SIG-M5 (cell line): ENCODE data around the gene CGNL1.

Experiments used
- DNase-seq: peaks from one replicate; lab custom pipeline; 2025; lab: John Stamatoyannopoulos, UW

The CGNL1 gene

DNA sequence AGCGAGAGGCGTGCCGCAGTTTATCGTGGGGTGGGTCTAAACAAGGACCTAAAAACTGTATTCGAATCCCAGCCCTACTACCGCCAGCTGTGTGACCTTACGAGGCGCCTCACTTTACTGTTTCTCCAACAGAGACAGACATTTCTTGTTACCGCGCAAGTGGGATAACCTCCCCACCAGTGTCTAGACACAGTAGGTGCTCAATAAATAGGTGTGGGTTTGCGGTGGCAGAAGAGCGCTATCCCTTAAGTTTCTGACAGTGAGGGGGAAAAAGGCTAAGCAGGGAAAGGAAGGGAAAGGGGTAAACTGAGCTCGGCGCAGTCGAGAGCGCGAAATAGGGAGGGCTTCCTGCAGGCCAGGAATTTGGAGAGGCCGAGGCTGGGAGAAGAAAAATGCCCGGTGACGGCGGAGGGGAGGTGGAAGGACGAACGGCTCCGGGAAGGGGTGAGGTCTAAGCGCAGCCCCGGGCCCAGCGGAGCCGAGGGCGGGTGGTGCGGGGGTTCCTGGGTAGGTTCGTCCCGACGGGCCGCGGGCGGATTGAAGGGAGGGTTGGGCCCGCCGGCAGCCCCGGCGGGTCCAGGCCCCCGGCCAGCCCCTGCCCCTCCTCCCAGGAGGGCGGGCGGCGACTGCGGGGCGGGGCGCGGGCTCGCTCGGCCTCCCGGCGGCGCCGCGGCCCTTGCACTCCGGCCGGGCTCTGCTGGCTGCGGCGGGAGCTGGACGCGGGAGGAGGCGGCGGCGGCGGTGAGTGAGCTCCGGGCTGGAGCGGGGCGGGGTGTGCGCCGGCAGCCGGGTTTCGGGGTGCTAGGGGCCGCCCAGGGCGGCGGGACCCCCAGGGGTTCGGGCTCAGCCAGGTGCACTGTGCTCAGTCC is at the start of gene CGNL1:
TSS of gene CGNL1 (plus strand) at position 679 of the 869 bp plus-strand sequence. CDS start 61,495 bp downstream, outside the sequence.
- DNase-seq: no peak

GRCh38 chr15:57327985-57328471 is 48.3 kb upstream of the CGNL1 start:
- no peak for DNase-seq

DNA sequence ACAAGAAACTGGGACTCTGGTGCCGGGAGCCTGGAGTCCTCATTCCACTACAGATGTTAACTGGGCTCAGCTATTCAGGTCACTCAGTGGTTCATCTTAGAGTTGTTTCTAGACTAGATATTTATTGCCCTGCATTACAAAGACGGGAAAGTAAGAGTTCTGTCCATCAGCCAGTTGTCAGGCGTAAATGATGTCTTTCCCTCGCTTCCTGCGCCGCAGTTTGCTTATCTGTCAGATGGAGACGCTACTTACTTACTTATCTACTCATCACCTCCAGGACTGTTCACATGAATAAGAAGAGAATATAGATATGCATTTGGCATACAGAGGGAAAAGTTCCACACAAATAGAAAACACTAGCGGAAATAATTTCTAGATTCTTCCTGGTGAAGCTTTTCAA is 47.8 kb upstream of the CGNL1 start:
- no peak for DNase-seq

- no peak for DNase-seq
Observed at GRCh38 chr15:57328897-57329296, 47.4 kb upstream of the CGNL1 start.

DNA sequence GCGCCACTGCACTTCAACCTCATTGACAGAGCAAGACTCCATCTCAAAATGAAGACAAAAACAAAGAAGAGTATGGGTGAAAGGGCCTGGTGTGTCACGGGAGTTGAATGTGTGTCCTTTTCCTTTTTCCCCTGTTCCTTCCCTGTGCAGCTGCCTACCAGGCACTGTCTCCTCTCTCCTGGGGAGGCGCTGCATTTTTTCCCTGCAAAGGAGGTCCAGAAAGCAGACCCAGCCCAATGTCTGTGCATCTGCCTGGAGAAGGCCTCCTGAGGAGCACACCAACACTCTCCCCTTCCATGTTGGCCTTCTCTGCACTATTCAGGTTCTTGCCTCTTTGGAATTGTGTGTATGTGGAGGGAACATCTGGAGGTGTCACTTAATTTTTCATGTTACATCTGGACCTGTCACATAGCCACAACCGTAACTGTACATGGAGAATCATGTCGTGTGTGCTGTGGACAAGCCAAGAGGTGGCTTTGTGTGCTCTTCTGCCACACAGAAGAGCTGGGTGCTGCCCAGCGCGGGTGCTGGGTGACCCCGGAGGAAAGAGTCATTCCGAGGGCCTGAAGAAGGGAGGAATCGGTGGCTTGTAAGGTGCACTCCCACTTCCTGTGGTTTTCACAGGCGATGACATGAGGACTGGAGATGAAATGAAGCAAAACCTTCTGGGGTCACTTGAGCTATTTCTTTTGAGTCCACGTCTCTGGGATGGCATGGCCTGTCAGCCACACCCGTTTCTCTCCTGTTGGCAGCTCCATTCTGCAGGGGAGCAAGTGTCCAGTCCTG is 46.5 kb upstream of the CGNL1 start:
- no peak for DNase-seq

- no peak for DNase-seq
Observed at GRCh38 chr15:57330619-57331340, 45.5 kb upstream of the CGNL1 start.

DNA sequence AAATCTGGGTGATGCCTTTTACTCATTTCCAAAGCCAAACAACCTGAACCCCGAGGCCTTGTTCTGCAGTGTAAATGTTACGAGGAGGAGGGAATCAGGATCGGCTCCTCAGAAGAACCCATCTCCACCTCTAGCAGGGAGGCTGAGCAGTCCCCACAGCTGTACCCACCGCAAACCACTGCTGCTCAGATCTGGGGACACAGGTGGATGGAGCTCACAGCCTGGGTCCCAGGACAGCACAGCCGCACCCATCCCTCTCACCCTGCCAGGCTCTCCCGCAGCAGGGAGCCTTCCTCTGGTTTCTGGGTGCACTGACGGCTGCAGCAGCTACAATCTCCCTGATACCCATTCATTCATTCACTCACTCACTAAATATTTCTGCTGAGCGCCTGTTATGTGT is 44.0 kb upstream of the CGNL1 start:
- DNase-seq: no peak

GRCh38 chr15:57333487-57333886 is 42.8 kb upstream of the CGNL1 start:
- no peak for DNase-seq

GRCh38 chr15:57334257-57334656 is 42.0 kb upstream of the CGNL1 start:
- DNase-seq: no peak

DNA sequence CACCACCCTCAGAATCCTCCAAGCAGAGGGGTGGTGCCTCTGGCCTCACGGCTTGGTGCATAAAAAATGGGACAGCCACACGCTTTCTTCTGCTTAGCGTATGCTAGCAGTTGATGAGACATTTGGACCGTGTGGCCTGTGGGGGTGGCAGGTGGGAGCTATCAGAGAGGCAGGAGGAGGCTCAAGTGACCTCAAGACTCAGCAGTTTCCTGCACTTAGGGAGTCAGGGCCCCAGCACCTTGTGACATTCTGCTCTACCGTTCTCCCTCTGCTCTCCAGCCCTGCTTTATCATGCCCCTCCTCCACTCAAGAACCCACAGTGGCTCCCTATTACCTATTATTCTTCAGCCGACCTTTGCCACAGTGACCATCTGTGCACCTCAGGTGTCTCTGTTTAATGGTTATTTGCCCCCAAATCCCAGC is 41.0 kb upstream of the CGNL1 start:
- no peak for DNase-seq

DNA sequence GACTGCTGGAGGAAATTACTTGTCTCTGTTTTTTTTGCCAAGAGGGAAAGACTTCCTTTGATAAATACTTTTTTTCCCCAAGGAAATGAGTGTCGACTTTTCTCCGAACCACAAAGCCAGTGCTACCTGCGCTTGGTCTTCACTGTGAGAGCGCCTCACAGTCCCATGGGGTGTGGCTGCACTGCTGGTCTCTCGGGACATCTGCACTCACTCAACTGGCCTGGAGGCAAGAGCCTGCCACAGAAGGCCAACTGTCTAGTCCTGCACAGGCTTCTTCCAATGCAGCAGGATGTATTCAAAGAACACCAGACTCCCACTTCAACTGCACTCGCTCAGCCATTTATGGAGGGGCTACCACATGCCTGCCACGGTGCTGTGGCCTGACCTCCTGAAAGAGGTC is 40.6 kb upstream of the CGNL1 start:
- no peak for DNase-seq

GRCh38 chr15:57337868-57338411 is 38.4 kb upstream of the CGNL1 start:
- DNase-seq: no peak

- DNase-seq: no peak
Observed at GRCh38 chr15:57339321-57339720, 37.0 kb upstream of the CGNL1 start.

- DNase-seq: no peak
Observed at GRCh38 chr15:57340682-57341259, 35.5 kb upstream of the CGNL1 start.

DNA sequence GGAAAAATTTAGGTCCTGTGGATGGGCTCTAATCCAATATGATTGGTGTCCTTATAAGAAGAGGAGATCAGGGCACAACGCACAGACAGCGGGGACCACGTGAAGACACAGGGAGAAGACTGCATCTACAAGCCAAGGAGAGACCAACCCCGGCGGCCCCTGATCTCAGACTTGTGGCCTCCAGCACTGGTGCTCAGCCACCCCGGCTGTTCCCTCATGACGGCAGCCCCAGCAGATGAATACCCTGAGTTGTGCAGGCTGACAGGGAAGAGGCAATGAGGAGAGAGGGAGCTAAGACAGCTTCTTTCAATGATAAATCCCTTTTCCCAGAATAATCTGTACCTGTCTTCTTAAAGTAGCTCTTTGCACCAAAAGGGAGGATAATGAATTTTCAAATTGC is 33.3 kb upstream of the CGNL1 start:
- DNase-seq: no peak

DNA sequence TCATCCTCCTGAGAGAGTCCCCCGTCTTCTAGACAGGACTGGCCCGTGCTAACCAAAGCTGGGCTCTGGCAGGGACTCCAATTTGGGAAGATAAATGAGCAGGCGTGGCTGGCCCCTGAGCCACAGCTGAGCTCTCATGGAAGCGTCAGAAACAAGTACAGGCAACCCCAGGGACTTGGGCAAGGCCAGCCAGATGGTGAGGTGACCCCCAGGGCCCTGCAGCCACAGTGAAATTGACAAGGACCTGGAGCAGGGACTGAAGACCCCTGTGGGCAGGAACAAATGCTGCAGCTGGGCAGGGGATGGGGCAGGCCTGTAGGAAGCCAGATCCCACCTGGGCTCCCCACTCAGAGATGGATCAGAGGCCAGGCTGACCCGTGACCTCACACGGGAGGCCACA is 32.8 kb upstream of the CGNL1 start:
- no peak for DNase-seq

DNA sequence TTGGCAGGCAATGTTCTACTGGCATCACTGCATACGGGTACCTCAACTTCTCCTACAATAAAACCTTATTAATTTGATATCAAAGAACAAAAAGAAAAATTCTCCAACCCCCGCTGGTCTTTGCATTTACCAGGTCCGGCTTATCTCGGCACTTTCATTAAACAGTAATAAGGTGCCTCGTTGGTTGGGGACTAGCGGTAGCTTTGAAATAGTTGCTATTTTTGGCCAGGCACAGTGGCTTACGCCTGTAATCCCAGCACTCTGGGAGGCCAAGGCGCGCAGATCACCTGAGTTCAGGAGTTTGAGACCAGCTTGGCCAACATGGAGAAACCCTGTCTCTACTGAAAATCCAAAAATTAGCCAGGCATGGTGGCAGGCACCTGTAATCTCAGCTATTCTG is 32.0 kb upstream of the CGNL1 start:
- no peak for DNase-seq

DNA sequence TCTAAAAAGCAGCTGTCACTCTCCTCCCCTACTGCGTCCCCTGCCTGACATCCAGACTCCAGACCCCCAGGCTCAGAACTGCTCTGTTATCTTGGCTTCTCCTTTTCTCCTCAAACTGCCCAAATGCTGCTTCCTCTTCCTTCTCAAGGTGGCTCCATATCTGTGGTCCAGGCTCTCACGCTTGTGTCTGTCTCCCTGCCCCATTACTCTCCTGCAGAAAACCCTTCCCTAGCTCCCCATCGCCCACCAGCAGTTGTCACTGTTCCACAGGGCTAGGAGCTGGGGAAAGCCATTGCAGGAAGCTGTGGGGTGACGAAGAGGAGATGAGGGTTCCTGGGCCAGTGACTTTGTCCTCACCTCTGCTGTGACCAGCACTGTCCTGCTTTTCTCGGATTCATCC is 30.7 kb upstream of the CGNL1 start:
- DNase-seq: no peak

DNA sequence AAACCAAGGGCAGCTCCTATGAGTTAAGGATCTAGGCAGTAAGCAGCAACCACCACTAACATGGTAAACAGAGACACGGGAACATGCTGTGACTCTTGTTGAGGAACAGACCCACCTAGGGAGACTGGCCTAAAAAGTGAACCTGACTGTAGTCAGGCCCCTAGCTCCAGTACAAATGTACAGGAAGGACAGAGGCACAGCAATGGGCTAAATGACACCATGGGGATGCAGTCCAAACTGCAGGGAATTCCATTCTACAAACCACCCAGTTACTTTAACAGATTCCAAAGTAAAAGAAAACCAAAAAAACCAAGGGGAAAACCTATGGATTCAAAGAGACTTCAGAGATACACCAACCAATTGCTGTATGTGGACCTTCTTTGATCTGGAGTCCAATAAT is 28.2 kb upstream of the CGNL1 start:
- no peak for DNase-seq

DNA sequence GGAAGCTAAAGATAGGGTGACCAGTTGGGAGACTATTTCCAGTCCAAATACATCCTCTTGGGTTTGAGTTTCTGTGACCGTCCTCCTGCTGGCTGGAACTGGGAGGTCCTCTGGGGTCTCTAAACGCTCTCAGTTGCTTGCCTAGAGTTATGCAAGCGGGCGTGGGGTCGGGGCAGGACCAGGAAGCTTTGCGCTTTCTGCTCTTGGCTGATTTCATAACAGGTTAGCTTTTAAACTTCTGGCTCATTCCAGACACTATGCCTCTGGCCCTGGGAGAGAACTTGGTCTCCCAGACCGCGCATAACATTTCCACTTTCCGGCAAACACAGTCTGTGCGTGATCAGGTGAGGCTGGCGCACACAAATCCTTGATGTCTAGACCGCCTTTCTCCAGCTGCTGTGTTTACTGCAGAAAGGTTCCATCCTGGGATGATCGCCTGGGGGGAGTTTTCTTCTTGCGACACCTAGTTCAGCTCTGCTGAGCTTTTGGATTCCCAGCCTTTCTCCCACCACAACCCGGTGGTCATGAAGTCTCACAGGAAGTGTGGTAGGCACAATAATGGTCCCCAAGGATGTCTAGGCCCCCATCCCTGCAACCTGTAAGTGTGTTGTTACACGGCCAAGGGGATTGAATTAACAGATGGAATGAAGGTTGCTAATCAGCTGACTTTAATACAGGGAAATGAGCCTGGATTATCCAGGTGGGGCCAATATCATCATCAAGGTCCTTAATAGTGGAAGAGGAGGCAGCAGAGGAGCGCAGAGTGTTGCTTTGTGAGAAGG is 23.6 kb upstream of the CGNL1 start:
- no peak for DNase-seq

DNA sequence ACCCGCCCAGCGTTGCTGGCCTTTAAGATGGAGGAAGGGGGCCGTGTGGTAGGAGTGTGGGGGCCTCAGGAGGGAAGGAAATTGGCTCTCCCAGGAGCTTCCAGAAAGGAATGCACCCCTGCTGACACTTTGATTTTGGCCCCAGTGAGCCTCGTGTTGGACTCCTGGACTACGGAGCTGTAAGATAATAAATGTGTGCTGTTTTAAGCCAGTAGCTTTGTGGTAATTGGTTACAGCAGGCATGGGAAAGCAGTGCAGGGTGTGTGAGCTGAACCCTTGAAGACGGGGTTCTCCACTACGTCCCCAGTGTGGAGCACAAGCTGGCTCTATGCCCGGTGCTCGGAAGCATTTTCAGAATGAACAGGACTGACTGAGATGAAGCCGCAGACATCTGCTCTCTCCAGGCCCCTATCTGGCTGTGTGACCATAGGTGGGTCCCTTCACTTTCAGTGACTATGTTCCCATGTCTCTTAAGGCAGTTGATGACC is 22.9 kb upstream of the CGNL1 start:
- DNase-seq: no peak
